ENCODE data around the gene SPTB.
A peak's percentile ranks its signal among the peaks of the same experiment; 100 is the strongest.

Gene SPTB

GRCh38 chr14:64821651-64822050 lies 58.1 kb downstream of the SPTB start:
- no peak for DNase-seq (ENCODE audit: low spot score)

DNA sequence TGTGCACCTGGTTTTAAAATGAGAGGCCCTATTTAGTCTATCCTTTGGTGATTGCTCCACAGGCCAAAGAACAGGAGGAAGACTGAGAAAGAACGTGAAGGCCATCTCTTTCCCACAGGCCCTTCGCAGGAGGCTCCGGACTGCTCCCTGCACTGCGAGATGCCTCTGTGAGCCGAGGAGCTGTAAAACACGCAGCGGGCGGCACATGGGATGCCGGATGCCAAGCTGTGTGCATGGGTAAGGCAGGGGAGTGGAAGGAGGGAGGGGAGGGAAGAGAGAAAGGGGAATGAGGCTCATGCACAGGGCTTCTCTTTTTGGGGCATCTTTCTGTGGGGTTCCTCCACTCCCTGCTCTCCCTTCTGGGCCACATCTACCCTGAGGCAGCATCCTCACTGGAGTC lies 61.6 kb downstream of the SPTB start:
- no peak for DNase-seq (ENCODE audit: low spot score)

- DNase-seq (ENCODE audit: low spot score), result no peak
Measured at GRCh38 chr14:64817631-64818030, 62.1 kb downstream of the SPTB start.

GRCh38 chr14:64816221-64816783 lies 63.4 kb downstream of the SPTB start:
- DNase-seq (ENCODE audit: low spot score), result no peak

- no peak for DNase-seq (ENCODE audit: low spot score)
Measured at GRCh38 chr14:64815257-64815656, 64.5 kb downstream of the SPTB start.

DNA sequence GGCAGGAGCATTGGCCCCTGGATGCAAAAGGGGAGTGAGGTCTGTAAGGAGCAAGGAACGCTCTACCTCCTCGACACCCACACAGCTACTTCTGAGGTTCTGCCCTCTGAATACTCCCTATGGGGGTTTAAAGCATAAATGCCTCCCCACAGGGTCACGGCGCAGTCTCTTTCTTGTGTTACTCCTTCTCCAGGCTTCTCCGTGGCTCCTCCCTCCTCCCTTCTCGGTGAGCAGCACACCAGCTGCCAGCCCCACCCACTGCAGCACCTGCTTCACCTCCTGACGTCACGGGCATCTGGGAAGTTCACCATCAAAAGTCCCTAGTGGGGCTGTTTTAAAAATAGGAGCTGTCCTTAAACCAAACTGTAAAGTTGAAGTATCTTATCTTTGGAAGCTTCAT lies 67.3 kb downstream of the SPTB start:
- DNase-seq (ENCODE audit: low spot score), result no peak

DNA sequence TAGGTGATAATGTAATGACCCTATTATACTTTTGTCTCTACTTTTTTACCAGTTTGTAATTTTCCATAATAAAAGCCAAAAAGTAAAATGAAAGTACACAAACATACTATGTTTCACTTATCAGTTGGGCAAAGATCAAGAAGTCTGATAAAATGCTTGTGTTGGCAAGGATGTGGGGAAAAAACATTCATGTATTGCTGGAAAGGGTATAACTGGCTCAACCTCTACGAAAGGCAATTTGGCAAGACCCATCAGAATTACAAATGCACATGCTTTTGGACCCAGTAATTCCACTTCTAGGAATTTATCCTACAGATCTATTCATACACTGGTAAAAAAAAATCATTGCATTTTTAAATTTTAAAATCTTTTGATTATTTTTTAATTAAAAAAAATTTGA lies 68.0 kb downstream of the SPTB start:
- no peak for DNase-seq (ENCODE audit: low spot score)

DNA sequence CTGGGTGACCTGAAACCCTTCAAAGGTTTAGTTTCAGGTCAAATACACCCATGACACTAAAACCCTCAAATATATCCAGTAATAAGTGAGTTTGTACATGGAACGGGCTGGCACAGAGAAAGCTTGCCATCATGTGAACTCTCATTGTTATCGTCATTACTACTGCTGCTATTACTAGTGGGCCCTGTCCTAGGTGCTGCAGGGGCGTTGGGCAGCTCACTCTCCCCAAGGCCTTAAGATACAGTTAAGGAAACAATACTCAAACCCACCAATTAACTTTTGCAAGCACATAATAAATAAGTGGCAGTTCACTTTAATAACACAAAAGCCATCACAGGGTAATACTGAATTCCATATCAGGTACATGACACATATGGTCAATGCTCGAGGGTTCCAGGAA lies 71.3 kb downstream of the SPTB start:
- DNase-seq (ENCODE audit: low spot score), result no peak

DNA sequence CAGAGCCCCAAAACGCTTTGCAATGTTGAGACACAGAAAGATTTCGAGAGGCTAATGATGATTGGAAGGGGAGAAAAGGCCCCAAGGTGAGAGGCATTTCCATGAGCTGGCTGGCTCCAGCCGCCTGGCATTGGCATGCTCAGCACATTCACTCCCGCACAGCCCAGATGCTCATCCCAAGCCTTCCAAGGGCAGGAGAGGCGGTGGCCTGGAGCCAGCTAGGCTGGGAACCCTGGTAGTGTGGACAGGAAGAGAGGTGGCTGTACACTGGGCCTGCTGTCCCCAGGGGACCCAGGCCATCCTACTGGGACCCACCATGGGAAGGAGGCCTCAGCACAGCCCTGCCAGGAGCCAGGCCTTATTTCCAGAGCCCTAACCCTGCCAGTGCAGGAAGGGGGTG lies 72.2 kb downstream of the SPTB start:
- no peak for DNase-seq (ENCODE audit: low spot score)

GRCh38 chr14:64806862-64807495 lies 72.7 kb downstream of the SPTB start:
- DNase-seq (ENCODE audit: low spot score), result no peak

DNA sequence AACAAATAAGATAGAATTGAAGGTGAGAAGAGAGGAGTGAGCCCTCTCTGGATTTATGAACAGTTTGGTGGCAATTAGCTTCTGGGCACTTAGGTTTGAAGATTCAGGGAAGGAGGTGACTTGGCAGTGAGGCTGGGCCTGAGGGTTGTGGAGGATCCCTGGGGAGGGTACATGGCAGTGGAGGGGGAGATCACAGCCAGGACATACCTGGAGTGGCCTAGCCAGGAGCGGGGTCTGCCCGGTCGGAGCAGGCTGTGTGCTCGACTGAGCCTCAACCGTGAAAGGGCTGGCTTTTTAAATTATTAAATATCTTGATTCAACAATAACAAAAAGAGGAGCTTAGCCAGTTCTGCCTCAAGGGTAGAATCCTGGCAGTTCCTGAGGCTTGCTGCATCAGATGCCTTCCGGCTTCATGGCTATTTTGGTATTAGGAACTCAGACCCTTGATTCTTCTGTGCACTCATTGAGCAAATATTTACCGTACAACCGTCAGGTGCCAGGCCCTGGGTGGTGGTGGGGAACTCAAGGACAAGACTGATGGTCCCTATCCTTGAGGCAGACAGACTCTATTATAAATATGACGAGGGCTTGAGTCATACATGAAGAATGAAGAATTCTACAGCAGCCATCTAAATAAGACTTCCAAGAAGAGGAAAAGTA lies 73.4 kb downstream of the SPTB start:
- DNase-seq (ENCODE audit: low spot score), result peak; percentile 46

DNA sequence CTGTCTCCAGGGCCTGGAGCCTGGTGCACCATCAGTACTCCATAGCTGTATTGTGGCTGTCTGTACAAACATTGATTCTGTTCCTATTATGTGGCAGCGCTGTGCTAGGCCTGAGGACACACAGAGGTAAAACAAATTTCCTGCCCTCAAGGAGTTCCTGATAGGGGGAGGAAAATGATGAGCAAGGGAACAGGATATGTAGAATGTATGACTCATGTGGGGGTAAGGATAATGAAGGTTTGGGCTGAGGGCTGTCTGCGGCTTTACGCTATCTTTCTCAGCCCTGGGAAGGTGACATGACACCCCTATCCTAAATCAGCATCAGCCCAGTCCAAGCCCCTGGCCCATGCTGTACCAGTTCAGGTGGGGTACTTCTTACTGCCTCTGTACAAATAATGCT lies 74.1 kb downstream of the SPTB start:
- DNase-seq (ENCODE audit: low spot score), result peak; percentile 15

GRCh38 chr14:64804754-64805260 lies 74.9 kb downstream of the SPTB start:
- DNase-seq (ENCODE audit: low spot score), result no peak

GRCh38 chr14:64801800-64802199 lies 77.9 kb downstream of the SPTB start:
- no peak for DNase-seq (ENCODE audit: low spot score)

GRCh38 chr14:64801046-64801445 lies 78.7 kb downstream of the SPTB start:
- no peak for DNase-seq (ENCODE audit: low spot score)

DNA sequence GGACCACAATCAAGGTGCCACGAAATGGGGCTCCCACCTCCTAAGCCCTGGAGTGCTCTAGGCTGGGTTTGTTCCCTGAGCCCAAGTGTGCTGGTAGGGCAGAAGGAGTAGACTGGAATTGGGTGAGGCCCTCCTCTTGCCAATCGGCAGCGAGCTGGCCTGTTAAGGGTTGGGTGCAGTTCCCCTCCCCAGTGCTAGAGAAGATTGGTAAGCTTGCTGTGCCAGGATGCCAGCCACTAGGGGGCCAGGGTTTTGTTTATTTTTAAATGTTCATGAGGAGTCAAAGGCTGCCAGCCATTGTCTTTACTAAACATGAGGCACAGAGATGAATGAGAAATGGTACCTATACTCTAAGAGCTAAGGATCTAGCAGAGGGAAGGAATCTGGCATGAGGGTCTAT lies 79.7 kb downstream of the SPTB start:
- peak; percentile 42 for DNase-seq (ENCODE audit: low spot score)

DNA sequence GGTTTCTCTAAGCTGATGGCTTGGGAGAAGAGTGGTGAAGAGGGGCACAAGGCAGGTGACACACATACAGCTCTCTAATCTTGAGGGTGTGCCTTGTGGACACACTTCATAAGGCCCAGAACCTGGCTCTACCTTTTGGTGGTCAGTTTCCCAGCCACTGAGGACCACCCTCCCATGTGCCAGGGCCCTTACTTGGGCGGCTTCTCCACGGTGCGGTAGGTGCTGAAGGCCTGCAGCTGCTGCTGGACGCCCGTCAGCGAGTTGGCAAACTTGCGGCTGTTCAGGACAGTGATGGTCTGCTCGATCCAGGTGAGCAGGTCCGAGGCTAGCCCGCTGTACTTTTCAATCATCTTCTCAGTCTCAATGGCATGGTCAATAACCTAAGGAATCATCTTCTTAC lies 80.2 kb downstream of the SPTB start:
- no peak for DNase-seq (ENCODE audit: low spot score)

GRCh38 chr14:64796369-64796768 lies 83.3 kb downstream of the SPTB start:
- DNase-seq (ENCODE audit: low spot score), result no peak

DNA sequence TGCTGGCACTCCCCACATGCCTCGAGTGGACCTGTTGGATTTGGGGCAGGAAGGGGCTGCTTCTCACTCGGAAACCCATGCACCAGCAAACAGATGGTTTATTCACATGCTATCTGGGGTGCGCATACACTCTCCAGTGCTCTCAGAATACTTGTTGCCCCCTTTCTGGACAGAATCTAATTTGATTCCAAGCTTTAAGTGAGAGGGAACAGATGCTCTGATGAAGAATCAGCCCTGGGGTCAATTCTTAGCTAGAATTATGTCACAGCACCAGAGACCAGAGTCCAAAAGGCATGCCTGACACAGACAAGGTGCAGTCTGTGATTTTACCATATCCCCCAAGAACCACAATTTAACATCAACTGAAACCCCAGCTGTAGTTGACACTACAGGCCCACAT lies 83.8 kb downstream of the SPTB start:
- no peak for DNase-seq (ENCODE audit: low spot score)

DNA sequence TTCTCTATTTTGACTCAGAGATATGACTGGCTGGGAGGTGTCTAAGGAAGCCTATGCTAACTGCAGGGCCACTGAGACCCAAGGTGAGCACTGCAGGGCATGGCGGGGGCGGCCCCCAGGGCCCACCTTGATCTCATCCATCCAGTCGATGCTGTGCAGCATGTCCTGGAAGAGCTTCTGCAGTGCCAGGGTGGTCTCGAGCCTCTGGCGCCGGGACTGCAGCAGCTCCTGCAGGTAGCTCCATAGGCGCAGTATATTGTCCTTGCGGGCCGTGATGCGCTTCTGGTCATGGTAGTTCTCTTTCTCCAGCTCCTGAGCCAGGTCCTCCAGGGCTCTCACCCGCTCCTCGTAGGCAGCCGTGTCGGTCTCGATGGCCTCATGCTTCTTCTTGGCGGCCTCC lies 84.5 kb downstream of the SPTB start:
- no peak for DNase-seq (ENCODE audit: low spot score)

GRCh38 chr14:64792871-64793560 lies 86.7 kb downstream of the SPTB start:
- DNase-seq (ENCODE audit: low spot score), result no peak

- no peak for DNase-seq (ENCODE audit: low spot score)
Measured at GRCh38 chr14:64792231-64792630, 87.5 kb downstream of the SPTB start.

DNA sequence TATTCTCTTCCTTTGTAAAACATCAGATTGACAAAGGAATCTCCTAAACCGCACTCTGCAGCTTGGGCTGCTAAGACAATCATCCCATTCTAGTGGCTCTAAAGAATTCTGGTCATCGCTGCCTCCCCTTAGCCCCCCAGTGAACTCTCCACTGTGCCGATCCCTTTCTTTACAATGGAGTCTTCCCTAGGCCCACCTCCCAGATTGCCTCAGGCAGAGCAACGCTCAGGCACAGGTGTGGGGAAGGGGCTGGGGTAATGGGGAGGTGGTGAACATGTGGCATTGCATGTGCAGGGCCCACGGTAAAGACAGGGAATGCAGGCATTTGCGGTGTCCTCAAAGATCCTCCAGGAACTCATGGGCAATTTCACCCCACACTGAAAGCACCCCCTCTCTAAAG lies 89.2 kb downstream of the SPTB start:
- no peak for DNase-seq (ENCODE audit: low spot score)

Data from RKO (cell line).